ENCODE results near the gene CLASP2. TPM values are rescaled to one million over a fixed set of nuclear protein-coding genes. Genes with fewer than 3 reads are reported as not detected.

Gene CLASP2
- total and polyA plus RNA-seq, 2 of the 4 experiments (the other 2 are of a cell fraction): 11.9 to 49.1 TPM

DNA sequence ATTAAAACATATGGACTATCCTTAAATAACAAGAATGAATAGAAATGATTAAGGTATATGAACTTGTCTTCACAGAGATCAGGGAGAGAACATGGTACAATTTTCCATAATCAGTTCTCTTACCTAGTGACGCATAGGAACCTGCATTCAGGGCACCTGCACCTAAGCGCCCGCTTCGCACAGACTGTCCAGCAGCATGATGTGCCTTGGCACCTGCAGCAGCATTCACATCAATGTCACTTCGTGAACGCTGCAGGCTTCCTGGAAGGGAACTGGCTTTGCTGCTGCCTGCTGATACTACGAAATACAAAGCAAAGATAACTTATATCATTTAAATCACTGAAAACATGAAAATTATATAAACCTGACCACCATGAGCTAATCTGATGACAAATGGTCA is 115.2 kb downstream of the CLASP2 start:
- Histone ChIP-seq H3K56ac (ENCODE audit: extremely low read depth, insufficient read depth, low read length) (no peak overlapping the region), H2BK5ac (ENCODE audit: low read depth, low read length, poor library complexity, severe bottlenecking) (no peak overlapping the region), H3K18ac (ENCODE audit: low read depth, low read length) (no peak overlapping the region), H4K8ac (ENCODE audit: low read depth in 2 of 2, low read length in 2 of 2) (no peak overlapping the region), H3K9me3 (ENCODE audit: control insufficient read depth, insufficient read depth, low read length) (no peaks in the 10 kb centered on the region), H3K23ac (ENCODE audit: low read depth, low read length) (no peak overlapping the region), H3K4me2 (ENCODE audit: low read depth, low read length) (no peak overlapping the region), H3K4ac (ENCODE audit: low read depth, low read length) (no peak overlapping the region), H2BK20ac (ENCODE audit: low read depth, low read length) (no peak overlapping the region), H3K27me3 (ENCODE audit: control insufficient read depth, insufficient read depth, low read length) (no peaks in the 10 kb centered on the region), H3K4me3 (ENCODE audit: insufficient read depth, low read depth, low read length) (no peak overlapping the region), H3K9ac (ENCODE audit: low read depth, low read length) (no peak overlapping the region), H4K20me1 (ENCODE audit: insufficient read depth, low read length) (no peaks in the 10 kb centered on the region), H3K27ac (ENCODE audit: insufficient read depth, low read length) (no peak overlapping the region), H2BK120ac (ENCODE audit: low read depth, low read length) (no peak overlapping the region), H3K79me1 (ENCODE audit: low read depth in 1 of 2, low read length in 2 of 2) (no peaks in the 10 kb centered on the region), H2BK15ac (ENCODE audit: low read depth, low read length) (no peak overlapping the region), H2AK9ac (replicated peaks; ENCODE audit: low read depth, low read length, poor library complexity) (no peak overlapping the region), H4K91ac (ENCODE audit: insufficient read depth, low read depth, low read length) (no peak overlapping the region), H3K14ac (replicated peaks; ENCODE audit: low read depth, low read length) (no peak overlapping the region), H2AFZ (replicated peaks; ENCODE audit: low read length, poor library complexity) (no peak overlapping the region), H3K9me1 (ENCODE audit: insufficient read depth, low read length) (no peaks in the 10 kb centered on the region), H3K36me3 (ENCODE audit: control insufficient read depth, insufficient read depth, low read length) (peaks cover 9% of the 10 kb centered on the region), H2AK5ac (ENCODE audit: low read depth, low read length) (no peak overlapping the region), H4K5ac (ENCODE audit: low read depth, low read length) (no peak overlapping the region), H3K4me1 (ENCODE audit: control insufficient read depth, insufficient read depth, low read length) (no peaks in the 10 kb centered on the region)
- ATAC-seq (ENCODE audit: low read depth) (no peak), DNase-seq (no peak)
- dilution Hi-C loops (cut with HindIII; ENCODE audit: low sequenced_read_pairs, unreplicated experiment): no loop called here
- BruUV-seq (replicated peaks): no TSS peak
- POLR2A ChIA-PET (ENCODE audit: unreplicated experiment): no interaction called here
- WGBS, 2 experiments (ENCODE audit: extremely low coverage in 2 of 2, insufficient read length in 1 of 2): no CpG with 5 or more reads among the region's 7 CpGs
- intact Hi-C loops (cut with micrococcal nuclease): no loop called here
- CTCF ChIA-PET: no interaction called here
- in situ Hi-C loops (cut with MboI; ENCODE audit: low sequenced_read_pairs): no loop called here
- no peak for TF ChIP-seq FOS (IDR thresholded peaks at IDR 0.05; ENCODE audit: low read depth, low read length)
- TF ChIP-seq CHD1 (IDR thresholded peaks at IDR 0.05; ENCODE audit: low read depth, low read length): no peak
- TF ChIP-seq BHLHE40 (IDR thresholded peaks at IDR 0.05; ENCODE audit: low read depth, low read length): no peak
- TF ChIP-seq, protein P1, sequence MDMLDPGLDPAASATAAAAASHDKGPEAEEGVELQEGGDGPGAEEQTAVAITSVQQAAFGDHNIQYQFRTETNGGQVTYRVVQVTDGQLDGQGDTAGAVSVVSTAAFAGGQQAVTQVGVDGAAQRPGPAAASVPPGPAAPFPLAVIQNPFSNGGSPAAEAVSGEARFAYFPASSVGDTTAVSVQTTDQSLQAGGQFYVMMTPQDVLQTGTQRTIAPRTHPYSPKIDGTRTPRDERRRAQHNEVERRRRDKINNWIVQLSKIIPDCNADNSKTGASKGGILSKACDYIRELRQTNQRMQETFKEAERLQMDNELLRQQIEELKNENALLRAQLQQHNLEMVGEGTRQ (IDR thresholded peaks at IDR 0.05; ENCODE audit: low read depth, low read length): no peak
- no peak for TF ChIP-seq RFX5 (IDR thresholded peaks at IDR 0.05; ENCODE audit: low read depth, low read length)
- TF ChIP-seq MAFK (IDR thresholded peaks at IDR 0.05; ENCODE audit: low read depth, low read length): no peak
- no peak for TF ChIP-seq SMC3 (IDR thresholded peaks at IDR 0.05; ENCODE audit: low read depth, low read length)
- no peak for TF ChIP-seq RAD21 (IDR thresholded peaks at IDR 0.05; ENCODE audit: low read length)
- TF ChIP-seq RCOR1 (IDR thresholded peaks at IDR 0.05; ENCODE audit: insufficient replicate concordance, low read length): no peak
- no peak for TF ChIP-seq MAZ (IDR thresholded peaks at IDR 0.05; ENCODE audit: borderline replicate concordance, low read depth, low read length)
- no peak for TF ChIP-seq CEBPB (IDR thresholded peaks at IDR 0.05; ENCODE audit: low read depth, low read length)
- no peak for TF ChIP-seq NFE2L2 (IDR thresholded peaks at IDR 0.05; ENCODE audit: low read depth, low read length)
- TF ChIP-seq, protein P2, sequence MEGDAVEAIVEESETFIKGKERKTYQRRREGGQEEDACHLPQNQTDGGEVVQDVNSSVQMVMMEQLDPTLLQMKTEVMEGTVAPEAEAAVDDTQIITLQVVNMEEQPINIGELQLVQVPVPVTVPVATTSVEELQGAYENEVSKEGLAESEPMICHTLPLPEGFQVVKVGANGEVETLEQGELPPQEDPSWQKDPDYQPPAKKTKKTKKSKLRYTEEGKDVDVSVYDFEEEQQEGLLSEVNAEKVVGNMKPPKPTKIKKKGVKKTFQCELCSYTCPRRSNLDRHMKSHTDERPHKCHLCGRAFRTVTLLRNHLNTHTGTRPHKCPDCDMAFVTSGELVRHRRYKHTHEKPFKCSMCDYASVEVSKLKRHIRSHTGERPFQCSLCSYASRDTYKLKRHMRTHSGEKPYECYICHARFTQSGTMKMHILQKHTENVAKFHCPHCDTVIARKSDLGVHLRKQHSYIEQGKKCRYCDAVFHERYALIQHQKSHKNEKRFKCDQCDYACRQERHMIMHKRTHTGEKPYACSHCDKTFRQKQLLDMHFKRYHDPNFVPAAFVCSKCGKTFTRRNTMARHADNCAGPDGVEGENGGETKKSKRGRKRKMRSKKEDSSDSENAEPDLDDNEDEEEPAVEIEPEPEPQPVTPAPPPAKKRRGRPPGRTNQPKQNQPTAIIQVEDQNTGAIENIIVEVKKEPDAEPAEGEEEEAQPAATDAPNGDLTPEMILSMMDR (conservative IDR thresholded peaks at IDR 0.05; ENCODE audit: low read depth, low read length): no peak
- TF ChIP-seq, protein P3, sequence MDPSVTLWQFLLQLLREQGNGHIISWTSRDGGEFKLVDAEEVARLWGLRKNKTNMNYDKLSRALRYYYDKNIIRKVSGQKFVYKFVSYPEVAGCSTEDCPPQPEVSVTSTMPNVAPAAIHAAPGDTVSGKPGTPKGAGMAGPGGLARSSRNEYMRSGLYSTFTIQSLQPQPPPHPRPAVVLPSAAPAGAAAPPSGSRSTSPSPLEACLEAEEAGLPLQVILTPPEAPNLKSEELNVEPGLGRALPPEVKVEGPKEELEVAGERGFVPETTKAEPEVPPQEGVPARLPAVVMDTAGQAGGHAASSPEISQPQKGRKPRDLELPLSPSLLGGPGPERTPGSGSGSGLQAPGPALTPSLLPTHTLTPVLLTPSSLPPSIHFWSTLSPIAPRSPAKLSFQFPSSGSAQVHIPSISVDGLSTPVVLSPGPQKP (IDR thresholded peaks at IDR 0.05; ENCODE audit: borderline replicate concordance, low read depth, low read length): no peak
- TF ChIP-seq MXI1 (IDR thresholded peaks at IDR 0.05; ENCODE audit: borderline replicate concordance, low read depth, low read length): no peak
- no peak for TF ChIP-seq POLR2A (IDR thresholded peaks at IDR 0.05; ENCODE audit: low read depth, low read length)

Data from IMR-90 (cell line).